ENCODE results near the gene STIM1.

The STIM1 gene

DNA sequence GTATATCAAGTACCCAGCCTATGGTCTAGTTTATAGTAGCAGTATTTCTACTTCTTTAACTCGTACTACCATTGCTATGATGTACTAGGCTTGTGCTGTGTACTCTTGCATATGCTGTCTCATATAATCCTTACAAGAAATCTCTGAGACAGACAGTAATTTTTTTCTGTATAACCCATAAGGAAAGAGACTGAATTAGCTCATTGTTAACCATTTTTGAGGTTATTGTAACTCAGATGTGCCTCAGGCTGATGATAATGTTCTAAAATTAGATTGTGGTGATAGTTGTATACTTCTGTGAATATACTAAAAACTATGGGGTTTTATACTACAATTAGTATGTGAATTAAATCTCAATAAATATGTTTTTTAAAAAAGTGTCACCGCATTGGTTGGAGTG lies 127.0 kb downstream of the STIM1 start:
- DNase-seq (ENCODE audit: extremely low spot score), result no peak
- CTCF ChIA-PET, result interaction anchor here (1.1 kb wide), 1 partner anchor 133 kb away, joined by 3 read pairs; no protein-coding TSS in a partner anchor
- POLR2A ChIA-PET, result no interaction called here
- TF ChIP-seq, protein P1, sequence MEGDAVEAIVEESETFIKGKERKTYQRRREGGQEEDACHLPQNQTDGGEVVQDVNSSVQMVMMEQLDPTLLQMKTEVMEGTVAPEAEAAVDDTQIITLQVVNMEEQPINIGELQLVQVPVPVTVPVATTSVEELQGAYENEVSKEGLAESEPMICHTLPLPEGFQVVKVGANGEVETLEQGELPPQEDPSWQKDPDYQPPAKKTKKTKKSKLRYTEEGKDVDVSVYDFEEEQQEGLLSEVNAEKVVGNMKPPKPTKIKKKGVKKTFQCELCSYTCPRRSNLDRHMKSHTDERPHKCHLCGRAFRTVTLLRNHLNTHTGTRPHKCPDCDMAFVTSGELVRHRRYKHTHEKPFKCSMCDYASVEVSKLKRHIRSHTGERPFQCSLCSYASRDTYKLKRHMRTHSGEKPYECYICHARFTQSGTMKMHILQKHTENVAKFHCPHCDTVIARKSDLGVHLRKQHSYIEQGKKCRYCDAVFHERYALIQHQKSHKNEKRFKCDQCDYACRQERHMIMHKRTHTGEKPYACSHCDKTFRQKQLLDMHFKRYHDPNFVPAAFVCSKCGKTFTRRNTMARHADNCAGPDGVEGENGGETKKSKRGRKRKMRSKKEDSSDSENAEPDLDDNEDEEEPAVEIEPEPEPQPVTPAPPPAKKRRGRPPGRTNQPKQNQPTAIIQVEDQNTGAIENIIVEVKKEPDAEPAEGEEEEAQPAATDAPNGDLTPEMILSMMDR (IDR thresholded peaks at IDR 0.05; ENCODE audit: control extremely low read depth, extremely low read depth, low read depth, missing control alignments), result no peak

DNA sequence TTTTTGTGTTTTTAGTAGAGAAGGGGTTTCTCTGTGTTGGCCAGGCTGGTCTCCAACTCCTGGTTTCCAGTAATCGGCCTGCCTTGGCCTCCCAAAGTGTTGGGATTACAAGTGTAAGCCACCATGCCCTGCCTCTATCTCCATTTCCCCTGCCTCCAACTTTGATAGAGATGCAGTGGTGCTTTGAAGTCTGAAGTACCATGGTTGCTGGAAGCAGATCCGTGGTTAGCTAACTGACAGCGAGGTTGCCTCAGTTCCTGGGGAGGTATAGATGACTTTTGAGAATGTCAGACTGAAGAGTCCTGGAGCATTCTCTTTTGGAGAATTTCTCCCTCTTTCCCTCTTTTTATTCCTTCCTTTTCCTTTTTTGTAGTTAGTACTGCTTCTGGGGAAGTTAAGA lies 127.6 kb downstream of the STIM1 start:
- ChIA-PET POLR2A (no interaction called here), CTCF (interaction anchor here (0.6 to 1.6 kb wide), 3 partner anchors 128 to 134 kb away, joined by 3 to 9 read pairs (median 3); partner anchors contain the start of gene STIM1)
- no peak for DNase-seq (ENCODE audit: extremely low spot score)
- TF ChIP-seq, protein P1 (IDR thresholded peaks at IDR 0.05; ENCODE audit: control extremely low read depth, extremely low read depth, low read depth, missing control alignments), result no peak

DNA sequence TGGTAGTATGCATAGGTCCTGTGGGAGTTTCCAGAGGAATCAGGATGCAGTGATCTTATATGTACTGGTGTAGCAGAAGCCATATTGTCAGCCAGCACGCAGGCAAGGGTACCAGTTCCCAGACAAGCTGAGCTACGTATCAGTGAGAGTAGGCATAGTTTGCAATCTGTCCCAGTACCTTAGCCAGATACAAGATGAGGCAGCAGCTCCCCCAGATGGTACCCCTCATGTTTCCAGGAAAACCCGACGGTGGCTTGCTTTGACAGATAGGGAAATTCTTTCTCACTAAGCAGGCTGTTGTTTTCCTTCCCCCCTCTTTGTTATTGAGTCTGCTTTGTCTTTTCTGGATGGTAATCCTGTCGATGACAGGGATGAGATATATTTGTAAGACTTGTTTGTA lies 129.4 kb downstream of the STIM1 start:
- POLR2A ChIA-PET, result no interaction called here
- no peak for DNase-seq (ENCODE audit: extremely low spot score)
- TF ChIP-seq, protein P1 (IDR thresholded peaks at IDR 0.05; ENCODE audit: control extremely low read depth, extremely low read depth, low read depth, missing control alignments), result no peak
- CTCF ChIA-PET, result interaction anchor here (1.0 to 2.2 kb wide), 5 partner anchors 9 to 136 kb away, joined by 3 to 10 read pairs (median 7); partner anchors contain the start of gene STIM1

DNA sequence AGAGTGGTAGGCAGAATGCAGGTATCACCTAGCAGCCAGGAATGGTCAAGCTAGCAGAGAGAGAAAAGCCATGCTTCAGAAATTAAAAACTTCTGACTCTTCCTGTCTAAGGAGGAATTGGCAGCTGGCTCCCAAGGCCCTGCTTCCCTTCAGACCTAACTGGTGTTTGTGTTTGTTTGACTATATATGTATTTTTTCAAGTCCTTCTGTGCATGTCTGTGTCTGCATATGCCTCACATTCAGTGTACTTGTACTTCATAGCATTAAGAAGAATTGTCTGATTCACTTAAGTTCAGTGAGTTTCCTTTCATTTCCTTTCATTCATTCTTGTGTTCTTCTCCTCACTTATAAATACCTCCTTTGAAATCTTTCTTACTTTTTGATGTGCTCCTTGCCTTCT lies 130.2 kb downstream of the STIM1 start:
- DNase-seq (ENCODE audit: extremely low spot score), result no peak
- ChIA-PET POLR2A (no interaction called here), CTCF (interaction anchor here (1.7 to 2.2 kb wide), 2 partner anchors 12 to 131 kb away, joined by 7 to 10 read pairs; partner anchors contain the start of gene STIM1)
- TF ChIP-seq, protein P1 (IDR thresholded peaks at IDR 0.05; ENCODE audit: control extremely low read depth, extremely low read depth, low read depth, missing control alignments), result no peak

DNA sequence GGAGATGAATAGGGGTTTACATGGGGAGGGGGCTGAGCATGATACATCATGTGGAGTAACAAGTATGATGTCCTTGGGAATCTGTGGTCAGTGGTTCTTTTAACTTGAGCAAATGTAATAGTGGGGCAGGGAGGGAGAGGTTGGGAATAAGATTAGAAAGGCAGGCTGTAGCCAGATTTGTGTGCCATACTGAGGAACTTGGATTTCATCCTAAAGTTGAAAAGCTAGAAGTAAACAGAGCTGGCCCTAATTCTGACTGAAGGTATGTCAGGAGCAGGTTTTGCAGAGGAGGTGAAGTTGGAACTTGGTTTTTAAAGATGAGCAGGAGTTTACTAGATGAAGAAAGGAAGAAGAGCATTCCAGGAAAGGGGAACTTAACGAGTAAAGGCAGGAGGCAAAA lies 130.8 kb downstream of the STIM1 start:
- CTCF ChIA-PET, result interaction anchor here (2.2 kb wide), 1 partner anchor 13 kb away, joined by 7 read pairs; no protein-coding TSS in a partner anchor
- TF ChIP-seq, protein P1 (IDR thresholded peaks at IDR 0.05; ENCODE audit: control extremely low read depth, extremely low read depth, low read depth, missing control alignments), result no peak
- POLR2A ChIA-PET, result no interaction called here
- no peak for DNase-seq (ENCODE audit: extremely low spot score)

DNA sequence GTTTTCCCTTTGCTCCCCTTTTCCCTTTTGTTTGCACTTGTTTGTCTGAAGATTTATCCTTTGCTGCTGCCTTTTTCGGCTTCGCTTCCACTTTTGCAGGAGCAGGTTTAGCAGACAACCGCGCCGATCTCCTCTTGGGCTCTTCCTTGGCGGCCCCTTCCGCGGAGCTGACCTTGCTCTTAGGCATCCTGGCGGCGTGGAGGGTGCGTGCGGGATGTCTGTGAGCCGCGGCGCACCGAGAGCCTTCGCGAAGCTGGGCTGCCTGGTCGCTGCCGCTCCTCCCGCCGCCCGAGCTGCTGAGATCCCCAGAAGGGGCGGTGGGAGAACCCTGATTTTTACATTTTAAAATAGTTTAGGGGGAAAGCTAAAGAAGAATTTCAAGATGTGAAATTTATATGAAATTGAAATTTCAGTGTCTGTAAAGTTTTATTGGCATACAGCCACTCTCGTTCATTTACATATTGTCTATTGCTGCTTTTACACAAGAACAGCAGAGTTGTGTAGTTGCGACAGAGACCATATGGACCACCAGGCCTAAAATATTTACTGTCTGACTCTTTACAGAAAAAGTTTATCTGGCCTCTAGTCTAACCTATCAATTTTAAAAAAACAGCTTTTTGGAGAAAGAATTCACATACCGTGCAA lies 133.9 kb downstream of the STIM1 start:
- ChIA-PET CTCF (no interaction called here), POLR2A (no interaction called here)
- no peak for DNase-seq (ENCODE audit: extremely low spot score)
- TF ChIP-seq, protein P1 (IDR thresholded peaks at IDR 0.05; ENCODE audit: control extremely low read depth, extremely low read depth, low read depth, missing control alignments), result no peak

All from GM10248 (cell line).